Tibial nerve (tissue), 4 donors: Measurements from ENCODE around the gene PTPRA. TPM values are rescaled to one million over a fixed set of nuclear protein-coding genes. Genes with fewer than 3 reads are reported as not detected.

Source experiments
- DNase-seq, 2 donors: peaks; one replicate each; pipeline ENCODE4 v3.0.0-alpha.2; 2019; ENCODE audit warnings: low spot score in 2 of 2
- H3K27ac ChIP-seq, 4 donors: fragments of 200-600 bp; sonication (generic) in 3 of 4; one replicate each; pipeline ENCODE4 v1.5.1; 2017 to 2019; ENCODE audit warnings: mild to moderate bottlenecking in 1 of 4
- H3K27me3 ChIP-seq, 2 donors: fragments of 200-600 bp; sonication (generic) in 1 of 2; one replicate each; pipeline versions ENCODE4 v1.5.1 to v1.6.0; 2017 to 2019
- H3K36me3 ChIP-seq, 3 donors: fragments of 200-600 bp; sonication (generic); one replicate each; pipeline ENCODE4 v1.5.1; 2018 to 2019
- H3K4me1 ChIP-seq, 4 donors: fragments of 200-600 bp; sonication (generic) in 3 of 4; one replicate each; pipeline ENCODE4 v1.5.1; 2017 to 2019
- H3K4me3 ChIP-seq, 4 donors: fragments of 200-600 bp; sonication (generic) in 3 of 4; one replicate each; pipeline ENCODE4 v1.5.1; 2017 to 2019; ENCODE audit warnings: mild to moderate bottlenecking in 1 of 4, moderate library complexity in 1 of 4
- H3K9me3 ChIP-seq, 4 donors: fragments of 200-600 bp; sonication (generic) in 3 of 4; one replicate each; pipeline ENCODE4 v1.5.1; 2017 to 2019
- CTCF ChIP-seq, 5 experiments: fragments of 200-600 bp in 3 of 5; fragments of 450-650 bp in 2 of 5; sonication (generic) in 3 of 5; IDR thresholded peaks; one replicate each; pipeline ENCODE4 v1.5.1; 2016 to 2019; ENCODE audit warnings: antibody characterized with exemption in 5 of 5, mild to moderate bottlenecking in 3 of 5, moderate library complexity in 2 of 5
- EP300 ChIP-seq, 2 donors: sonication (generic); formaldehyde crosslinking; IDR thresholded peaks; one replicate each; pipeline ENCODE4 v1.6.1; 2017; ENCODE audit warnings: antibody characterized with exemption in 2 of 2, mild to moderate bottlenecking in 1 of 2
- POLR2A ChIP-seq, 2 donors: fragments of 450-650 bp; IDR thresholded peaks; one replicate each; pipeline ENCODE4 v1.6.1; 2017; ENCODE audit warnings: antibody characterized with exemption in 2 of 2, mild to moderate bottlenecking in 2 of 2, moderate library complexity in 2 of 2
- WGBS, 2 donors: methylation state at CpG; one replicate each; pipeline ENCODE4 v1.1.5; 2018; 5-methylcytosine and 5-hydroxymethylcytosine counted together
- total RNA-seq, 4 donors: library from RNA; depleted of rRNA; stranded (reverse); fragments of >200 nt; gene quantifications; one replicate each; pipeline ENCODE4 v1.1.0, GENCODE V29; 2016

PTPRA gene
- total RNA-seq, 4 donors from 2014 or later: 46.3 to 119 (median 67.4) TPM

GRCh38 chr20:2914160-2914559 lies 40.9 kb downstream of the PTPRA start:
- Histone ChIP-seq H3K36me3 (peaks cover 0 to 6% (median 0%) of the 10 kb centered on the region in 3 donors), H3K4me1 (peaks cover 0 to 4% (median 0%) of the 10 kb centered on the region in 4 donors), H3K27me3 (no peaks in the 10 kb centered on the region), H3K9me3 (no peaks in the 10 kb centered on the region), H3K27ac (no peak overlapping the region), H3K4me3 (no peak overlapping the region)
- TF ChIP-seq CTCF (IDR thresholded peaks at IDR 0.05) (no peak), EP300 (IDR thresholded peaks at IDR 0.05) (no peak), POLR2A (IDR thresholded peaks at IDR 0.05) (no peak)
- DNase-seq: no peak

GRCh38 chr20:2917266-2917665 lies 44.0 kb downstream of the PTPRA start:
- no peaks in the 10 kb centered on the region for H3K9me3 ChIP-seq
- peaks cover 0 to 4% (median 0%) of the 10 kb centered on the region in 4 donors for H3K4me1 ChIP-seq
- no peak overlapping the region for H3K27ac ChIP-seq
- peaks cover 0 to 6% (median 0%) of the 10 kb centered on the region in 3 donors for H3K36me3 ChIP-seq
- no peak overlapping the region for H3K4me3 ChIP-seq
- no peak for DNase-seq
- H3K27me3 ChIP-seq: no peaks in the 10 kb centered on the region
- no peak for TF ChIP-seq CTCF (IDR thresholded peaks at IDR 0.05)
- no peak for TF ChIP-seq POLR2A (IDR thresholded peaks at IDR 0.05)
- no peak for TF ChIP-seq EP300 (IDR thresholded peaks at IDR 0.05)

- Histone ChIP-seq H3K36me3 (peaks cover 0 to 14% (median 0%) of the 10 kb centered on the region in 3 donors), H3K4me3 (no peak overlapping the region), H3K4me1 (peaks cover 0 to 4% (median 0%) of the 10 kb centered on the region in 4 donors), H3K27me3 (no peaks in the 10 kb centered on the region), H3K9me3 (no peaks in the 10 kb centered on the region), H3K27ac (no peak overlapping the region)
- DNase-seq: no peak
- no peak for TF ChIP-seq CTCF (IDR thresholded peaks at IDR 0.05)
- TF ChIP-seq POLR2A (IDR thresholded peaks at IDR 0.05): no peak
- TF ChIP-seq EP300 (IDR thresholded peaks at IDR 0.05): no peak
- WGBS, 2 donors: 77 to 82% methylated on average over 7 of the region's 7 CpGs
These were observed 45.1 kb downstream of the PTPRA start for GRCh38 chr20:2918096-2919049.

DNA sequence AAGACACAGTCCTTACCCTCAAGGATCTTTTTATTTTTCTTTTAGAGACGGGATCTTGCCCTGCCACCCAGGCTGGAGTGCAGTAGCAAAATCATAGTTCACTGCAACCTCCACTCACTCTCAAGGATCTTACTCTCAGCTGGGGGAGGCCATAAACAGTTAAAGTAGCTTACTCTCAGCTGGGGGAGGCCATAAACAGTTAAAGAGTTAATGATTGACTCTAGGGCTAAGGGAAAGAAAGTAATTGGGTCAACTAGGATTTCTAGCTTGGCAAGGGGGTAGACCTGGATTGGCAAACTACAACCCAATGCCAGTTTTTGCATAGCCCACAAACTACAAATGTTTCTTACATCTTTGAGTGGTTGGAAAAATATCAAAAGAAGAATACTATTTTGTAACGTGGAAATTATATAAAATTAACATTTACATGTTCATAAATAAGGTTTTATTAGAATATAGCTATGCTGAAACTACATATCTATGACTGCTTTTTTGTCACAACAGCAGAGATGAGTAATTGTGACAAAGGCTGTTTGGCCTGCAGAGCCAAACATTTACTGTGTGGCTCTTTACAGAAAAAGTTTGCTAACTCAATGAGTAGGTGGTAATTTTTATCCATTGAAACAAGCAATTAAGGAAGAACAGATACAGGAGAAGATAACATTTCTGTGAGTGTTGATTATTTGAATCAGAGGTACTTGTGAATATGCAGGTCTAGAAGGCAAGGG lies 46.4 kb downstream of the PTPRA start:
- no peaks in the 10 kb centered on the region for H3K9me3 ChIP-seq
- TF ChIP-seq EP300 (IDR thresholded peaks at IDR 0.05) (no peak), CTCF (IDR thresholded peaks at IDR 0.05) (no peak), POLR2A (IDR thresholded peaks at IDR 0.05) (no peak)
- no peak overlapping the region for H3K4me3 ChIP-seq
- DNase-seq: no peak
- 49 to 60% methylated on average over 2 of the region's 2 CpGs for WGBS, 2 donors
- H3K4me1 ChIP-seq: peaks cover 0 to 4% (median 0%) of the 10 kb centered on the region in 4 donors
- no peak overlapping the region for H3K27ac ChIP-seq
- H3K36me3 ChIP-seq: peaks cover 0 to 27% (median 0%) of the 10 kb centered on the region in 3 donors
- H3K27me3 ChIP-seq: no peaks in the 10 kb centered on the region

- H3K4me3 ChIP-seq: no peak overlapping the region
- DNase-seq: no peak
- H3K9me3 ChIP-seq: no peaks in the 10 kb centered on the region
- peaks cover 0 to 35% (median 5%) of the 10 kb centered on the region in 3 donors for H3K36me3 ChIP-seq
- 84 to 91% methylated on average over 1 of the region's 1 CpG for WGBS, 2 donors
- H3K27ac ChIP-seq: no peak overlapping the region
- no peaks in the 10 kb centered on the region for H3K27me3 ChIP-seq
- peaks cover 0 to 4% (median 0%) of the 10 kb centered on the region in 4 donors for H3K4me1 ChIP-seq
- TF ChIP-seq EP300 (IDR thresholded peaks at IDR 0.05): no peak
- TF ChIP-seq CTCF (IDR thresholded peaks at IDR 0.05): no peak
- TF ChIP-seq POLR2A (IDR thresholded peaks at IDR 0.05): no peak
These were observed 47.2 kb downstream of the PTPRA start for GRCh38 chr20:2920473-2920872.
